Lower leg skin (tissue), 3 donors: ENCODE data around the gene ZBTB16.

Experiments used
- POLR2A ChIP-seq, 2 donors: fragments of 450-650 bp; IDR thresholded peaks; one replicate each; pipeline ENCODE4 v1.6.1; 2016 to 2017; ENCODE audit warnings: antibody characterized with exemption in 2 of 2, mild to moderate bottlenecking in 1 of 2, moderate library complexity in 1 of 2
- TF ChIP-seq, protein P1 (sequence below), 3 donors: fragments of 450-650 bp; IDR thresholded peaks; one replicate each; pipeline ENCODE4 v1.5.1; 2016; ENCODE audit warnings: antibody characterized with exemption in 3 of 3, mild to moderate bottlenecking in 3 of 3, moderate library complexity in 2 of 3

DNA sequence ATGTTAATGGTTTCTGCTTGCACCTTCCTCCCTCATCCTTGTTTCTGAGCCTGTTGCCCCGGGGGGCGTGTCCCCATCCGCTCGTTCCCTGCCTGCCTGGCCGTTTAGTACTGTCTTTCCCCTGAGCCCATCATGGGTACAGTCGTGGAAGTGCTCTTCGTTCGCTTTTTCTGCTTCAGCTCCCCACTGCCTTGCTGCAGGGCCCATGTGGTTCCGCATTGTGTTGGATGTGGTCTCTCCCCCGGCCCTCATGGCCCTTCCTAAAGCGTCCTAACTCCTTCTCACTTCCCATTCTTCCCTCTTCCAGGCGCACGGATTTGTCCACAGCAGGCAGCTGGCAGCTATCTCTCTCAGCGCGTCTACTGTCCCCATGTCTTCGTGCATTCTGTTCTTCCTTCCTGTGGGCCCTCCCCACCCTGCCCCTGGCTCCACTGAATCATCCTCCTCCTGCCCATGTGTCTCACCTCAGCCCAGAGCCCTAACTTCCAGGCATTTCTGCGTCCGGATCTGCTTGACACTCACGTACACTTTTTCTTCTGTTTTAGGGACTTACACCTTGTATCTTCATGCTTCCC, 98.1 kb downstream of the ZBTB16 start:
- TF ChIP-seq, protein P1, sequence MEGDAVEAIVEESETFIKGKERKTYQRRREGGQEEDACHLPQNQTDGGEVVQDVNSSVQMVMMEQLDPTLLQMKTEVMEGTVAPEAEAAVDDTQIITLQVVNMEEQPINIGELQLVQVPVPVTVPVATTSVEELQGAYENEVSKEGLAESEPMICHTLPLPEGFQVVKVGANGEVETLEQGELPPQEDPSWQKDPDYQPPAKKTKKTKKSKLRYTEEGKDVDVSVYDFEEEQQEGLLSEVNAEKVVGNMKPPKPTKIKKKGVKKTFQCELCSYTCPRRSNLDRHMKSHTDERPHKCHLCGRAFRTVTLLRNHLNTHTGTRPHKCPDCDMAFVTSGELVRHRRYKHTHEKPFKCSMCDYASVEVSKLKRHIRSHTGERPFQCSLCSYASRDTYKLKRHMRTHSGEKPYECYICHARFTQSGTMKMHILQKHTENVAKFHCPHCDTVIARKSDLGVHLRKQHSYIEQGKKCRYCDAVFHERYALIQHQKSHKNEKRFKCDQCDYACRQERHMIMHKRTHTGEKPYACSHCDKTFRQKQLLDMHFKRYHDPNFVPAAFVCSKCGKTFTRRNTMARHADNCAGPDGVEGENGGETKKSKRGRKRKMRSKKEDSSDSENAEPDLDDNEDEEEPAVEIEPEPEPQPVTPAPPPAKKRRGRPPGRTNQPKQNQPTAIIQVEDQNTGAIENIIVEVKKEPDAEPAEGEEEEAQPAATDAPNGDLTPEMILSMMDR (IDR thresholded peaks at IDR 0.05), result no peak
- TF ChIP-seq POLR2A (IDR thresholded peaks at IDR 0.05), result no peak
